Panc1 (cell line): ENCODE results near the gene RABGAP1. TPM values are rescaled to one million over a fixed set of nuclear protein-coding genes. Genes with fewer than 3 reads are reported as not detected.
A peak's percentile ranks its signal among the peaks of the same experiment; 100 is the strongest.

Experiments used
- ATAC-seq: fragments of 200-7000 bp; cut with Tn5 transposase; 2 replicates; pipeline ENCODE4 v1.9.1; 2020; ENCODE audit warnings: mild to moderate bottlenecking, moderate library complexity
- BruUV-seq: library from RNA; stranded (reverse); fragments of 400-500 nt; replicated peaks from 2 replicates; lab custom pipeline; 2021; lab: Mats Ljungman, UMichigan
- CTCF ChIA-PET: fragments of 300-600 bp; sonication (Branson Sonifier 250); formaldehyde crosslinking; loops from one replicate; lab custom pipeline; 2022; ENCODE audit warnings: antibody characterized with exemption; lab: Charles Lee
- POLR2A ChIA-PET: fragments of 300-600 bp; sonication (Branson Sonifier 250); formaldehyde crosslinking; loops from one replicate; lab custom pipeline; 2022; ENCODE audit warnings: antibody characterized with exemption; lab: Charles Lee
- DNase-seq: peaks from one replicate; pipeline ENCODE4 v3.0.0-alpha.2; 2010; ENCODE audit warnings: low read depth, low spot score
- H3K27ac ChIP-seq: 2 replicates; pipeline ENCODE4 v1.5.1; 2011; ENCODE audit warnings: mild to moderate bottlenecking, low read length, inconsistent platforms
- H3K27me3 ChIP-seq: fragments of 200-500 bp; sonication (Bioruptor generic); 2 replicates; pipeline ENCODE4 v1.6.0; 2014; ENCODE audit warnings: low read length, inconsistent platforms; ENCODE audit not compliant: control insufficient read depth, insufficient read depth
- H3K36me3 ChIP-seq: fragments of 200-500 bp; sonication (Bioruptor generic); 2 replicates; pipeline ENCODE4 v1.5.1; 2014; ENCODE audit warnings: inconsistent platforms, mild to moderate bottlenecking, low read length, moderate library complexity; ENCODE audit not compliant: control insufficient read depth, insufficient read depth
- H3K4me1 ChIP-seq: 2 replicates; pipeline ENCODE4 v1.5.1; 2011; ENCODE audit warnings: inconsistent platforms, mild to moderate bottlenecking, low read length, moderate library complexity; ENCODE audit not compliant: control insufficient read depth, insufficient read depth
- H3K4me3 ChIP-seq, 2 experiments: 2 replicates each; pipeline ENCODE4 v1.5.1; 2011 to 2012; ENCODE audit warnings: low read depth in 2 of 2, low read length in 2 of 2, mild to moderate bottlenecking in 2 of 2, inconsistent platforms in 1 of 2, moderate library complexity in 1 of 2
- H3K9me3 ChIP-seq: fragments of 200-500 bp; sonication (Bioruptor generic); 2 replicates; pipeline ENCODE4 v1.5.1; 2014; ENCODE audit warnings: low read depth, mild to moderate bottlenecking, inconsistent platforms, low read length, moderate library complexity; ENCODE audit not compliant: control insufficient read depth, insufficient read depth
- CTCF ChIP-seq: fragments of 450-650 bp; IDR thresholded peaks from 2 replicates; pipeline ENCODE4 v1.5.1; 2017; ENCODE audit warnings: mild to moderate bottlenecking
- POLR2AphosphoS5 ChIP-seq: IDR thresholded peaks from 2 replicates; pipeline ENCODE4 v1.6.1; 2012; ENCODE audit warnings: mild to moderate bottlenecking, low read depth, low read length, moderate library complexity
- SIN3A ChIP-seq: IDR thresholded peaks from 2 replicates; pipeline ENCODE4 v1.6.1; 2012; ENCODE audit warnings: low read depth, mild to moderate bottlenecking, low read length, moderate library complexity, borderline replicate concordance; ENCODE audit not compliant: insufficient read depth
- TCF7L2 ChIP-seq: IDR thresholded peaks from 2 replicates; pipeline ENCODE4 v1.6.1; 2011; ENCODE audit warnings: mild to moderate bottlenecking, low read depth, low read length, inconsistent platforms
- in situ Hi-C: cut with HindIII; loops from 2 replicates; pipeline ENCODE4 v1.10.0; 2016; ENCODE audit warnings: low sequenced_read_pairs, low pct_unique_long_range_greater_than_20kb
- intact Hi-C: fragments of 100-400 bp; cut with micrococcal nuclease; formaldehyde crosslinking; loops from one replicate; pipeline ENCODE4 v1.10.0; 2022; ENCODE audit not compliant: unreplicated experiment
- total RNA-seq: library from RNA; stranded (reverse); gene quantifications from one replicate; pipeline ENCODE4 v1.2.1, GENCODE V29; 2021; ENCODE audit not compliant: unreplicated experiment
- TF ChIP-seq, protein P1 (sequence below), 2 experiments: IDR thresholded peaks; 2 replicates each; pipeline ENCODE4 v1.6.1; 2011 to 2012; ENCODE audit warnings: low read depth in 2 of 2, control low read depth in 1 of 2, low read length in 1 of 2, mild to moderate bottlenecking in 1 of 2, moderate library complexity in 1 of 2; ENCODE audit not compliant: insufficient read depth in 1 of 2

Gene RABGAP1
- total RNA-seq, 1 experiment from 2014 or later = 41.4 TPM

- no peaks in the 10 kb centered on the region for H3K36me3 ChIP-seq
- no peaks in the 10 kb centered on the region for H3K4me1 ChIP-seq
- in situ Hi-C loops = no loop called here
- intact Hi-C loops = no loop called here
- no peak overlapping the region for H3K27ac ChIP-seq
- H3K9me3 ChIP-seq = no peaks in the 10 kb centered on the region
- BruUV-seq = no TSS peak
- no peak overlapping the region for H3K4me3 ChIP-seq
- ChIA-PET POLR2A (interaction anchor here (0.6 kb wide), 1 partner anchor 283 kb away, joined by 3 read pairs; the partner anchor contains the start of gene PDCL), CTCF (no interaction called here)
- TF ChIP-seq SIN3A (no peak), CTCF (no peak), TCF7L2 (no peak), POLR2AphosphoS5 (no peak)
- TF ChIP-seq, protein P1, sequence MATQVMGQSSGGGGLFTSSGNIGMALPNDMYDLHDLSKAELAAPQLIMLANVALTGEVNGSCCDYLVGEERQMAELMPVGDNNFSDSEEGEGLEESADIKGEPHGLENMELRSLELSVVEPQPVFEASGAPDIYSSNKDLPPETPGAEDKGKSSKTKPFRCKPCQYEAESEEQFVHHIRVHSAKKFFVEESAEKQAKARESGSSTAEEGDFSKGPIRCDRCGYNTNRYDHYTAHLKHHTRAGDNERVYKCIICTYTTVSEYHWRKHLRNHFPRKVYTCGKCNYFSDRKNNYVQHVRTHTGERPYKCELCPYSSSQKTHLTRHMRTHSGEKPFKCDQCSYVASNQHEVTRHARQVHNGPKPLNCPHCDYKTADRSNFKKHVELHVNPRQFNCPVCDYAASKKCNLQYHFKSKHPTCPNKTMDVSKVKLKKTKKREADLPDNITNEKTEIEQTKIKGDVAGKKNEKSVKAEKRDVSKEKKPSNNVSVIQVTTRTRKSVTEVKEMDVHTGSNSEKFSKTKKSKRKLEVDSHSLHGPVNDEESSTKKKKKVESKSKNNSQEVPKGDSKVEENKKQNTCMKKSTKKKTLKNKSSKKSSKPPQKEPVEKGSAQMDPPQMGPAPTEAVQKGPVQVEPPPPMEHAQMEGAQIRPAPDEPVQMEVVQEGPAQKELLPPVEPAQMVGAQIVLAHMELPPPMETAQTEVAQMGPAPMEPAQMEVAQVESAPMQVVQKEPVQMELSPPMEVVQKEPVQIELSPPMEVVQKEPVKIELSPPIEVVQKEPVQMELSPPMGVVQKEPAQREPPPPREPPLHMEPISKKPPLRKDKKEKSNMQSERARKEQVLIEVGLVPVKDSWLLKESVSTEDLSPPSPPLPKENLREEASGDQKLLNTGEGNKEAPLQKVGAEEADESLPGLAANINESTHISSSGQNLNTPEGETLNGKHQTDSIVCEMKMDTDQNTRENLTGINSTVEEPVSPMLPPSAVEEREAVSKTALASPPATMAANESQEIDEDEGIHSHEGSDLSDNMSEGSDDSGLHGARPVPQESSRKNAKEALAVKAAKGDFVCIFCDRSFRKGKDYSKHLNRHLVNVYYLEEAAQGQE (IDR thresholded peaks at IDR 0.05; ENCODE audit: insufficient read depth in 1 of 2, low read depth in 2 of 2, low read length in 1 of 2) = no peak
- H3K27me3 ChIP-seq = no peaks in the 10 kb centered on the region
- no peak for DNase-seq
- ATAC-seq = no peak
Observed at GRCh38 chr9:123111427-123112014, 170.7 kb downstream of the RABGAP1 start.

GRCh38 chr9:123112015-123112975 is 171.5 kb downstream of the RABGAP1 start:
- H3K27ac ChIP-seq = no peak overlapping the region
- intact Hi-C loops (no loop called here), in situ Hi-C loops (no loop called here)
- DNase-seq (no peak), ATAC-seq (peak; percentile 33; the same call in 1 of the 2 replicates)
- POLR2A ChIA-PET = interaction anchor here (0.6 kb wide), 1 partner anchor 284 kb away, joined by 3 read pairs; the partner anchor contains the start of gene PDCL
- CTCF ChIA-PET = no interaction called here
- H3K36me3 ChIP-seq = no peaks in the 10 kb centered on the region
- H3K9me3 ChIP-seq = no peaks in the 10 kb centered on the region
- no peaks in the 10 kb centered on the region for H3K4me1 ChIP-seq
- H3K27me3 ChIP-seq = no peaks in the 10 kb centered on the region
- BruUV-seq = no TSS peak
- TF ChIP-seq, protein P1 (IDR thresholded peaks at IDR 0.05; ENCODE audit: insufficient read depth in 1 of 2, low read depth in 2 of 2, low read length in 1 of 2) = no peak
- TF ChIP-seq SIN3A (no peak), CTCF (no peak), TCF7L2 (no peak), POLR2AphosphoS5 (no peak)
- no peak overlapping the region for H3K4me3 ChIP-seq
